WTC11 (cell line): ENCODE results near the gene PSMF1. TPM values are rescaled to one million over a fixed set of nuclear protein-coding genes. Genes with fewer than 3 reads are reported as not detected.

ENCODE experiments used
- ATAC-seq: fragments of 200-7000 bp; cut with Tn5 transposase; 2 replicates; pipeline ENCODE4 v1.10.0; 2021; ENCODE audit warnings: mild to moderate bottlenecking, moderate library complexity
- CTCF ChIA-PET: fragments of 300-600 bp; sonication (Branson Sonifier 250); formaldehyde crosslinking; loops from one replicate; lab custom pipeline; 2021; ENCODE audit warnings: antibody characterized with exemption; lab: Charles Lee
- POLR2A ChIA-PET: fragments of 350-600 bp; sonication (Branson Sonifier 250); formaldehyde crosslinking; loops from one replicate; lab custom pipeline; 2021; ENCODE audit warnings: antibody characterized with exemption; lab: Charles Lee
- DNase-seq: peaks from one replicate; pipeline ENCODE4 v3.0.0; 2021; ENCODE audit warnings: low spot score
- H3K27ac Mint-ChIP-seq: 2 replicates; pipeline ENCODE4 v1.8.0; 2021; ENCODE audit warnings: mixed read lengths
- H3K27me3 Mint-ChIP-seq: 2 replicates; pipeline ENCODE4 v1.8.0; 2021; ENCODE audit warnings: low read depth, mild to moderate bottlenecking, moderate library complexity, mixed read lengths
- H3K36me3 Mint-ChIP-seq: 2 replicates; pipeline ENCODE4 v1.8.0; 2021; ENCODE audit warnings: mixed read lengths
- H3K4me1 Mint-ChIP-seq: 2 replicates; pipeline ENCODE4 v1.8.0; 2022; ENCODE audit warnings: mixed read lengths
- H3K4me3 Mint-ChIP-seq: 2 replicates; pipeline ENCODE4 v1.8.0; 2021; ENCODE audit warnings: mild to moderate bottlenecking, moderate library complexity, mixed read lengths
- H3K9me3 Mint-ChIP-seq: 2 replicates; pipeline ENCODE4 v1.8.0; 2021; ENCODE audit warnings: mixed read lengths
- ATF6 ChIP-seq: sonication (generic); formaldehyde crosslinking; IDR thresholded peaks from 2 replicates; pipeline ENCODE4 v1.8.1; 2023; ENCODE audit warnings: mild to moderate bottlenecking, missing genetic modification reagents
- CREB1 ChIP-seq: sonication (generic); formaldehyde crosslinking; IDR thresholded peaks from 2 replicates; pipeline ENCODE4 v1.8.0; 2023; ENCODE audit warnings: mild to moderate bottlenecking, missing genetic modification reagents
- CTCF ChIP-seq: fragments of 200-600 bp; IDR thresholded peaks from 2 replicates; pipeline ENCODE4 v1.8.0; 2022; ENCODE audit warnings: antibody characterized with exemption
- EMX1 ChIP-seq: fragments of 250-450 bp; sonication (Bioruptor Pico); IDR thresholded peaks from 2 replicates; pipeline ENCODE4 v1.8.0; 2021; ENCODE audit warnings: mild to moderate bottlenecking
- GABPB1 ChIP-seq: sonication (generic); formaldehyde crosslinking; IDR thresholded peaks from 2 replicates; pipeline ENCODE4 v1.8.1; 2023; ENCODE audit warnings: mild to moderate bottlenecking, missing genetic modification reagents
- KAT7 ChIP-seq: sonication (generic); formaldehyde crosslinking; IDR thresholded peaks from 2 replicates; pipeline ENCODE4 v1.8.1; 2023; ENCODE audit warnings: missing genetic modification reagents, mild to moderate bottlenecking, borderline replicate concordance
- MXD4 ChIP-seq: fragments of 250-450 bp; sonication (Bioruptor Pico); IDR thresholded peaks from 2 replicates; pipeline ENCODE4 v1.8.0; 2021; ENCODE audit warnings: mild to moderate bottlenecking, moderate library complexity, borderline replicate concordance
- NFE2L1 ChIP-seq: sonication (generic); formaldehyde crosslinking; IDR thresholded peaks from 2 replicates; pipeline ENCODE4 v1.8.1; 2023; ENCODE audit warnings: missing genetic modification reagents
- NR3C1 ChIP-seq: sonication (generic); formaldehyde crosslinking; conservative IDR thresholded peaks from 2 replicates; pipeline ENCODE4 v1.8.1; 2023; ENCODE audit warnings: low read depth, mild to moderate bottlenecking, missing genetic modification reagents
- OVOL2 ChIP-seq: fragments of 250-450 bp; sonication (Bioruptor Pico); IDR thresholded peaks from 2 replicates; pipeline ENCODE4 v1.9.0; 2021; ENCODE audit warnings: mild to moderate bottlenecking, borderline replicate concordance
- SP1 ChIP-seq: sonication (generic); formaldehyde crosslinking; conservative IDR thresholded peaks from 2 replicates; pipeline ENCODE4 v1.8.1; 2022; ENCODE audit warnings: missing genetic modification reagents
- TEAD1 ChIP-seq: sonication (generic); formaldehyde crosslinking; IDR thresholded peaks from 2 replicates; pipeline ENCODE4 v1.8.0; 2022; ENCODE audit warnings: mild to moderate bottlenecking, missing genetic modification reagents
- ZMAT4 ChIP-seq: fragments of 250-450 bp; sonication (Bioruptor Pico); IDR thresholded peaks from 2 replicates; pipeline ENCODE4 v1.9.0; 2021; ENCODE audit warnings: mild to moderate bottlenecking
- ZNF138 ChIP-seq: sonication (generic); formaldehyde crosslinking; conservative IDR thresholded peaks from 2 replicates; pipeline ENCODE4 v1.8.1; 2022; ENCODE audit warnings: mild to moderate bottlenecking, moderate library complexity, missing genetic modification reagents
- ZNF423 ChIP-seq: fragments of 250-450 bp; sonication (Bioruptor Pico); IDR thresholded peaks from 2 replicates; pipeline ENCODE4 v2.1.2; 2022; ENCODE audit warnings: mild to moderate bottlenecking, moderate library complexity
- ZNF532 ChIP-seq: fragments of 250-450 bp; sonication (Bioruptor Pico); IDR thresholded peaks from 2 replicates; pipeline ENCODE4 v1.9.0; 2021; ENCODE audit warnings: mild to moderate bottlenecking, borderline replicate concordance
- total RNA-seq: library from RNA; stranded (reverse); gene quantifications from 3 replicates; pipeline ENCODE4 v1.2.3, GENCODE V29; 2021

PSMF1 gene
- total RNA-seq, 1 experiment from 2014 or later: 113 TPM

- no peak for TF ChIP-seq MXD4 (CRISPR knock-in tag)
- TF ChIP-seq, all 79 proteins: peak for 0
These were observed 715 bp downstream of the PSMF1 start (continued) for GRCh38 chr20:1119128-1119505.

GRCh38 chr20:1119524-1119923 is 1.1 kb downstream of the PSMF1 start:
- DNase-seq (no peak), ATAC-seq (no peak)
- Mint-ChIP-seq H3K27ac (peak overlapping the region; percentile 29), H3K4me3 (peak overlapping the region; percentile 95), H3K36me3 (peaks cover 9% of the 10 kb centered on the region), H3K27me3 (peaks cover 6% of the 10 kb centered on the region), H3K9me3 (no peaks in the 10 kb centered on the region), H3K4me1 (peaks cover 36% of the 10 kb centered on the region)
- POLR2A ChIA-PET: no interaction called here
- CTCF ChIA-PET: interaction anchor here (1.0 to 3.5 kb wide), 2 partner anchors 11 to 194 kb away, joined by 3 to 17 read pairs; no protein-coding TSS in a partner anchor
- TF ChIP-seq GABPB1 (CRISPR knock-in tag): 0 out of 2 replicates have a peak, but pooled peaks have one; percentile 14
- TF ChIP-seq ZNF532 (CRISPR knock-in tag): no peak
- no peak for TF ChIP-seq NR3C1
- no peak for TF ChIP-seq KAT7 (CRISPR knock-in tag)
- no peak for TF ChIP-seq ZNF138 (CRISPR knock-in tag)
- no peak for TF ChIP-seq TEAD1
- TF ChIP-seq CTCF: no peak
- TF ChIP-seq NFE2L1 (CRISPR knock-in tag): no peak

- Mint-ChIP-seq H3K27ac (no peak overlapping the region), H3K4me3 (no peak overlapping the region), H3K27me3 (peaks cover 6% of the 10 kb centered on the region), H3K4me1 (peaks cover 36% of the 10 kb centered on the region), H3K36me3 (peaks cover 25% of the 10 kb centered on the region), H3K9me3 (no peaks in the 10 kb centered on the region)
- TF ChIP-seq CREB1 (CRISPR knock-in tag): no peak
- no peak for TF ChIP-seq SP1 (CRISPR knock-in tag)
- no peak for TF ChIP-seq ZNF423 (CRISPR knock-in tag)
- no peak for TF ChIP-seq OVOL2 (CRISPR knock-in tag)
- no peak for TF ChIP-seq ATF6
- no peak for TF ChIP-seq ZMAT4
- TF ChIP-seq CTCF: no peak
- no peak for TF ChIP-seq EMX1 (CRISPR knock-in tag)
- DNase-seq: no peak
- ATAC-seq: no peak
- ChIA-PET POLR2A (no interaction called here), CTCF (interaction anchor here (1.5 kb wide), 1 partner anchor 13 kb away, joined by 5 read pairs; no protein-coding TSS in a partner anchor)
These were observed 3.0 kb downstream of the PSMF1 start for GRCh38 chr20:1121429-1121828.
